MM.1S (cell line): ENCODE results near the gene MAP2K7.

Experiments used
- DNase-seq: peaks from one replicate; pipeline ENCODE4 v3.0.0-alpha.2; 2015
- H2AFZ ChIP-seq: fragments of 300-600 bp; sonication (generic); 2 replicates; pipeline ENCODE4 v1.6.0; 2016; ENCODE audit warnings: antibody characterized with exemption, low read length
- H3F3A ChIP-seq: fragments of 300-600 bp; sonication (generic); 2 replicates; pipeline ENCODE4 v1.6.1; 2016; ENCODE audit warnings: mild to moderate bottlenecking, antibody characterized with exemption, low read length, moderate library complexity, mixed read lengths; ENCODE audit not compliant: insufficient read depth
- H3K27ac ChIP-seq: fragments of 300-600 bp; sonication (generic); 2 replicates; pipeline ENCODE4 v1.5.1; 2016; ENCODE audit warnings: mild to moderate bottlenecking, low read length
- H3K27me3 ChIP-seq: fragments of 300-600 bp; sonication (generic); replicated peaks from 2 replicates; pipeline ENCODE4 v1.6.0; 2016; ENCODE audit warnings: low read length; ENCODE audit not compliant: insufficient read depth
- H3K36me3 ChIP-seq: fragments of 300-600 bp; sonication (generic); replicated peaks from 2 replicates; pipeline ENCODE4 v1.6.1; 2016; ENCODE audit warnings: mild to moderate bottlenecking, low read length, mixed read lengths; ENCODE audit not compliant: insufficient read depth
- H3K4me1 ChIP-seq: fragments of 300-600 bp; sonication (generic); 2 replicates; pipeline ENCODE4 v1.6.1; 2016; ENCODE audit warnings: low read length, mixed read lengths
- H3K4me2 ChIP-seq: fragments of 300-600 bp; sonication (generic); 2 replicates; pipeline ENCODE4 v1.6.0; 2016; ENCODE audit warnings: low read depth, low read length
- H3K4me3 ChIP-seq: fragments of 300-600 bp; sonication (generic); 2 replicates; pipeline ENCODE4 v1.5.1; 2016; ENCODE audit warnings: low read length, mixed read lengths
- H3K79me2 ChIP-seq: fragments of 300-600 bp; sonication (generic); 2 replicates; pipeline ENCODE4 v1.6.1; 2016; ENCODE audit warnings: mixed run types, low read length, mixed read lengths
- H3K9ac ChIP-seq: fragments of 300-600 bp; sonication (generic); 2 replicates; pipeline ENCODE4 v1.6.1; 2016; ENCODE audit warnings: low read length, mixed read lengths
- H3K9me2 ChIP-seq: fragments of 300-600 bp; sonication (generic); replicated peaks from 2 replicates; pipeline ENCODE4 v1.6.1; 2016; ENCODE audit warnings: mild to moderate bottlenecking, low read length, mixed read lengths; ENCODE audit not compliant: insufficient read depth
- H3K9me3 ChIP-seq: fragments of 300-600 bp; sonication (generic); replicated peaks from 2 replicates; pipeline ENCODE4 v1.6.1; 2016; ENCODE audit warnings: mild to moderate bottlenecking, low read length, mixed read lengths; ENCODE audit not compliant: insufficient read depth
- H4K20me1 ChIP-seq: fragments of 300-600 bp; sonication (generic); 2 replicates; pipeline ENCODE4 v1.6.1; 2016; ENCODE audit warnings: mild to moderate bottlenecking, low read length, moderate library complexity, mixed read lengths; ENCODE audit not compliant: insufficient read depth
- EZH2 ChIP-seq: fragments of 300-600 bp; sonication (generic); optimal IDR thresholded peaks from 2 replicates; pipeline ENCODE3; 2017; ENCODE audit warnings: low read depth, mild to moderate bottlenecking, antibody characterized with exemption, low read length, mixed read lengths
- EZH2phosphoT487 ChIP-seq: fragments of 300-600 bp; sonication (generic); IDR thresholded peaks from 2 replicates; pipeline ENCODE4 v1.6.1; 2018; ENCODE audit warnings: antibody characterized with exemption, low read length
- TF ChIP-seq, protein P1 (sequence below): fragments of 300-600 bp; sonication (generic); IDR thresholded peaks from 2 replicates; pipeline ENCODE4 v1.5.1; 2016; ENCODE audit warnings: antibody characterized with exemption, low read length, mixed read lengths

MAP2K7 gene

GRCh38 chr19:7879111-7879807 lies 24.4 kb upstream of the MAP2K7 start:
- Histone ChIP-seq H3K27me3 (peaks cover 27% of the 10 kb centered on the region), H3K27ac (no peak overlapping the region), H3K4me2 (no peak overlapping the region), H3F3A (no peaks in the 10 kb centered on the region), H3K4me3 (no peak overlapping the region), H3K9me3 (no peaks in the 10 kb centered on the region), H3K9ac (no peak overlapping the region), H2AFZ (no peak overlapping the region), H3K4me1 (no peaks in the 10 kb centered on the region), H3K79me2 (no peaks in the 10 kb centered on the region), H4K20me1 (no peaks in the 10 kb centered on the region), H3K9me2 (no peaks in the 10 kb centered on the region), H3K36me3 (no peaks in the 10 kb centered on the region)
- TF ChIP-seq EZH2 (no peak), EZH2phosphoT487 (no peak)
- TF ChIP-seq, protein P1, sequence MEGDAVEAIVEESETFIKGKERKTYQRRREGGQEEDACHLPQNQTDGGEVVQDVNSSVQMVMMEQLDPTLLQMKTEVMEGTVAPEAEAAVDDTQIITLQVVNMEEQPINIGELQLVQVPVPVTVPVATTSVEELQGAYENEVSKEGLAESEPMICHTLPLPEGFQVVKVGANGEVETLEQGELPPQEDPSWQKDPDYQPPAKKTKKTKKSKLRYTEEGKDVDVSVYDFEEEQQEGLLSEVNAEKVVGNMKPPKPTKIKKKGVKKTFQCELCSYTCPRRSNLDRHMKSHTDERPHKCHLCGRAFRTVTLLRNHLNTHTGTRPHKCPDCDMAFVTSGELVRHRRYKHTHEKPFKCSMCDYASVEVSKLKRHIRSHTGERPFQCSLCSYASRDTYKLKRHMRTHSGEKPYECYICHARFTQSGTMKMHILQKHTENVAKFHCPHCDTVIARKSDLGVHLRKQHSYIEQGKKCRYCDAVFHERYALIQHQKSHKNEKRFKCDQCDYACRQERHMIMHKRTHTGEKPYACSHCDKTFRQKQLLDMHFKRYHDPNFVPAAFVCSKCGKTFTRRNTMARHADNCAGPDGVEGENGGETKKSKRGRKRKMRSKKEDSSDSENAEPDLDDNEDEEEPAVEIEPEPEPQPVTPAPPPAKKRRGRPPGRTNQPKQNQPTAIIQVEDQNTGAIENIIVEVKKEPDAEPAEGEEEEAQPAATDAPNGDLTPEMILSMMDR: no peak
- DNase-seq: no peak

DNA sequence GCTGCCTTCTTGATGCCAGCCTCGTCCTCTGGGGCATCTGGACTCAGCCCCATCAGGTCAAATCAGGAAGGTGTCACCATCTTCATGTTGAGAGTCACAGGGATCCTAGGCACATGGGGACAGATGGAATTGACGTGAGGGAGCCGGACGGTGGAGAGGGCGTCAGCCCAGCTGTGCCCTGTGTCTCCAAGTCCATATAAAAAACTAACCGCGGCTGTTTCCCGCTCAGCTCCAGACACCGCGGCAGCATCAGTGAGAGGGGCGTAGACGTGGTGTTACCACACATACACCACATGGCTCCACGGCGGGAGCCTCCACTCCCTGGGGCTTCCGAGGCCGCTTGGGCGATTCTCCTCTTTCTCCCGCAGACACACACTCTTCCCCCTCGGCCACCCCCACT lies 23.8 kb upstream of the MAP2K7 start:
- TF ChIP-seq, protein P1: no peak
- TF ChIP-seq EZH2: no peak
- TF ChIP-seq EZH2phosphoT487: no peak
- H3K9me3 ChIP-seq: no peaks in the 10 kb centered on the region
- no peaks in the 10 kb centered on the region for H3K36me3 ChIP-seq
- H3K4me1 ChIP-seq: no peaks in the 10 kb centered on the region
- no peaks in the 10 kb centered on the region for H3K9me2 ChIP-seq
- no peaks in the 10 kb centered on the region for H3F3A ChIP-seq
- H2AFZ ChIP-seq: no peak overlapping the region
- H4K20me1 ChIP-seq: no peaks in the 10 kb centered on the region
- H3K4me2 ChIP-seq: no peak overlapping the region
- no peak overlapping the region for H3K27ac ChIP-seq
- H3K79me2 ChIP-seq: no peaks in the 10 kb centered on the region
- H3K9ac ChIP-seq: no peak overlapping the region
- H3K27me3 ChIP-seq: peaks cover 22% of the 10 kb centered on the region
- H3K4me3 ChIP-seq: no peak overlapping the region
- DNase-seq: no peak

GRCh38 chr19:7881910-7882309 lies 21.8 kb upstream of the MAP2K7 start:
- H3K9me3 ChIP-seq: no peaks in the 10 kb centered on the region
- no peak overlapping the region for H2AFZ ChIP-seq
- peaks cover 24% of the 10 kb centered on the region for H3K27me3 ChIP-seq
- H3K4me2 ChIP-seq: no peak overlapping the region
- no peaks in the 10 kb centered on the region for H3K9me2 ChIP-seq
- TF ChIP-seq, protein P1: no peak
- no peak for TF ChIP-seq EZH2
- TF ChIP-seq EZH2phosphoT487: no peak
- no peaks in the 10 kb centered on the region for H3K4me1 ChIP-seq
- no peaks in the 10 kb centered on the region for H3K79me2 ChIP-seq
- H3K27ac ChIP-seq: no peak overlapping the region
- no peak for DNase-seq
- H3F3A ChIP-seq: no peaks in the 10 kb centered on the region
- no peaks in the 10 kb centered on the region for H4K20me1 ChIP-seq
- H3K36me3 ChIP-seq: no peaks in the 10 kb centered on the region
- no peak overlapping the region for H3K4me3 ChIP-seq
- no peak overlapping the region for H3K9ac ChIP-seq
